BJ (cell line): Measurements from ENCODE around the gene BEST1. TPM values are rescaled to one million over a fixed set of nuclear protein-coding genes. Genes with fewer than 3 reads are reported as not detected.

Source experiments
- CTCF ChIA-PET: fragments of 350-600 bp; formaldehyde crosslinking; extraction: SDS; loops from one replicate; lab custom pipeline; 2021; ENCODE audit warnings: antibody characterized with exemption, inconsistent platforms; lab: Yijun Ruan, JAX
- POLR2A ChIA-PET: fragments of 300-600 bp; sonication (Branson Sonifier 250); formaldehyde crosslinking; extraction: SDS; loops from one replicate; lab custom pipeline; 2021; ENCODE audit warnings: antibody characterized with exemption; lab: Charles Lee
- DNase-seq: peaks from one replicate; pipeline ENCODE4 v3.0.0-alpha.2; 2011; ENCODE audit warnings: low read depth
- H3K27me3 ChIP-seq: 2 replicates; pipeline ENCODE4 v1.6.0; 2011; ENCODE audit warnings: low read length; ENCODE audit not compliant: control insufficient read depth, insufficient read depth
- H3K36me3 ChIP-seq: 2 replicates; pipeline ENCODE4 v1.5.1; 2011; ENCODE audit warnings: low read length; ENCODE audit not compliant: control insufficient read depth, insufficient read depth
- H3K4me3 ChIP-seq: 2 replicates; pipeline ENCODE4 v1.5.1; 2011; ENCODE audit warnings: low read depth, mild to moderate bottlenecking, control low read depth, low read length
- CTCF ChIP-seq: IDR thresholded peaks from 2 replicates; pipeline ENCODE4 v1.5.1; 2011; ENCODE audit warnings: low read depth, mild to moderate bottlenecking, control low read depth, inconsistent platforms, low read length, moderate library complexity; ENCODE audit not compliant: insufficient read depth
- polyA plus RNA-seq: library from polyadenylated mRNA; depleted of rRNA; stranded (reverse); fragments of >200 nt; gene quantifications from 2 replicates; pipeline ENCODE4 v1.2.3, GENCODE V29; 2011

Gene BEST1
- polyA plus RNA-seq, 1 experiment, result 6.4 TPM

- H3K36me3 ChIP-seq, result no peaks in the 10 kb centered on the region
- no peak for TF ChIP-seq CTCF
- peak; percentile 69 for DNase-seq
- POLR2A ChIA-PET, result interaction anchor here (0.6 to 1.3 kb wide), 3 partner anchors 26 to 44 kb away, joined by 3 read pairs; no protein-coding TSS in a partner anchor
- H3K4me3 ChIP-seq, result no peak overlapping the region
- CTCF ChIA-PET, result interaction anchor here (0.5 to 4.5 kb wide), 11 partner anchors 9 to 184 kb away, joined by 3 to 34 read pairs (median 3); partner anchors contain the start of gene FTH1
- no peaks in the 10 kb centered on the region for H3K27me3 ChIP-seq
Measured at GRCh38 chr11:61923166-61924063, 26.7 kb upstream of the BEST1 start.

- Histone ChIP-seq H3K27me3 (no peaks in the 10 kb centered on the region), H3K4me3 (no peak overlapping the region), H3K36me3 (no peaks in the 10 kb centered on the region)
- DNase-seq, result no peak
- POLR2A ChIA-PET, result no interaction called here
- CTCF ChIA-PET, result interaction anchor here (0.5 to 4.5 kb wide), 8 partner anchors 8 to 184 kb away, joined by 3 to 34 read pairs (median 4); no protein-coding TSS in a partner anchor
- no peak for TF ChIP-seq CTCF
Measured at GRCh38 chr11:61924064-61924455, 26.1 kb upstream of the BEST1 start.

- H3K27me3 ChIP-seq, result no peaks in the 10 kb centered on the region
- POLR2A ChIA-PET, result no interaction called here
Measured at GRCh38 chr11:61925736-61926135, 24.4 kb upstream of the BEST1 start.

GRCh38 chr11:61926235-61926634 is 23.9 kb upstream of the BEST1 start:
- Histone ChIP-seq H3K27me3 (no peaks in the 10 kb centered on the region), H3K4me3 (no peak overlapping the region), H3K36me3 (no peaks in the 10 kb centered on the region)
- TF ChIP-seq CTCF, result no peak
- POLR2A ChIA-PET, result interaction anchor here (0.7 kb wide), 1 partner anchor 18 kb away, joined by 3 read pairs; no protein-coding TSS in a partner anchor
- CTCF ChIA-PET, result interaction anchor here (1.9 to 4.5 kb wide), 2 partner anchors 21 to 27 kb away, joined by 8 to 34 read pairs; no protein-coding TSS in a partner anchor
- no peak for DNase-seq

More at GRCh38 chr11:61925736-61926135, 24.4 kb upstream of the BEST1 start:
- H3K4me3 ChIP-seq, result no peak overlapping the region
- no peaks in the 10 kb centered on the region for H3K36me3 ChIP-seq
- DNase-seq, result no peak
- CTCF ChIA-PET, result interaction anchor here (1.9 to 4.5 kb wide), 2 partner anchors 22 to 27 kb away, joined by 8 to 34 read pairs; no protein-coding TSS in a partner anchor
- TF ChIP-seq CTCF, result no peak

- no peaks in the 10 kb centered on the region for H3K27me3 ChIP-seq
- TF ChIP-seq CTCF, result no peak
- ChIA-PET CTCF (interaction anchor here (1.1 to 4.2 kb wide), 5 partner anchors 9 to 77 kb away, joined by 3 to 20 read pairs (median 8); no protein-coding TSS in a partner anchor), POLR2A (no interaction called here)
- no peak for DNase-seq
- H3K36me3 ChIP-seq, result no peaks in the 10 kb centered on the region
- no peak overlapping the region for H3K4me3 ChIP-seq
Measured at GRCh38 chr11:61927501-61927900, 22.6 kb upstream of the BEST1 start.
